RWPE2 (cell line): ENCODE results near the gene GRIFIN.

Experiments
- ATAC-seq: fragments of 200-7000 bp; cut with Tn5 transposase; 3 replicates; pipeline ENCODE4 v1.9.1; 2021; ENCODE audit warnings: low read depth
- DNase-seq: peaks from one replicate; pipeline ENCODE4 v3.0.0-alpha.2; 2020; ENCODE audit warnings: low spot score
- H3K27ac ChIP-seq: fragments of 450-650 bp; 2 replicates; pipeline ENCODE4 v1.5.1; 2017; ENCODE audit warnings: mild to moderate bottlenecking; ENCODE audit not compliant: poor library complexity, severe bottlenecking
- H3K27me3 ChIP-seq: fragments of 250-450 bp; sonication (Bioruptor Pico); 2 replicates; pipeline ENCODE4 v1.5.1; 2021; ENCODE audit warnings: mild to moderate bottlenecking, moderate library complexity; ENCODE audit not compliant: insufficient read depth, poor library complexity, severe bottlenecking
- H3K36me3 ChIP-seq: fragments of 250-450 bp; sonication (Bioruptor Pico); 2 replicates; pipeline ENCODE4 v1.5.1; 2020; ENCODE audit warnings: low read depth, mild to moderate bottlenecking, moderate library complexity
- H3K4me1 ChIP-seq: fragments of 250-450 bp; sonication (Bioruptor Pico); 2 replicates; pipeline ENCODE4 v1.5.1; 2021; ENCODE audit warnings: mild to moderate bottlenecking, moderate library complexity; ENCODE audit not compliant: insufficient read depth, poor library complexity, severe bottlenecking
- H3K4me3 ChIP-seq: fragments of 250-450 bp; sonication (Bioruptor Pico); 2 replicates; pipeline ENCODE4 v1.5.1; 2021; ENCODE audit warnings: mild to moderate bottlenecking, moderate library complexity; ENCODE audit not compliant: severe bottlenecking
- H3K9me3 ChIP-seq: fragments of 250-450 bp; sonication (Bioruptor Pico); 2 replicates; pipeline ENCODE4 v1.5.1; 2021; ENCODE audit warnings: mild to moderate bottlenecking, moderate library complexity; ENCODE audit not compliant: severe bottlenecking
- CTCF ChIP-seq: fragments of 450-650 bp; IDR thresholded peaks from one replicate; pipeline ENCODE4 v1.5.1; 2017; ENCODE audit warnings: mild to moderate bottlenecking, moderate library complexity; ENCODE audit not compliant: poor library complexity, severe bottlenecking

GRIFIN gene

GRCh38 chr7:2507208-2507916 lies 31.2 kb upstream of the GRIFIN start:
- DNase-seq, result no peak
- TF ChIP-seq CTCF, result no peak
- Histone ChIP-seq H3K4me1 (peaks cover 17% of the 10 kb centered on the region), H3K4me3 (no peak overlapping the region), H3K36me3 (no peaks in the 10 kb centered on the region), H3K27me3 (no peaks in the 10 kb centered on the region), H3K27ac (no peak overlapping the region), H3K9me3 (no peaks in the 10 kb centered on the region)
- no peak for ATAC-seq

- H3K27me3 ChIP-seq, result no peaks in the 10 kb centered on the region
Measured at GRCh38 chr7:2505401-2505800, 29.2 kb upstream of the GRIFIN start.

GRCh38 chr7:2504889-2505375 lies 28.7 kb upstream of the GRIFIN start:
- H3K4me3 ChIP-seq, result no peak overlapping the region
- DNase-seq (no peak), ATAC-seq (no peak)

More at GRCh38 chr7:2505401-2505800, 29.2 kb upstream of the GRIFIN start:
- Histone ChIP-seq H3K9me3 (no peaks in the 10 kb centered on the region), H3K4me1 (peaks cover 17% of the 10 kb centered on the region), H3K36me3 (no peaks in the 10 kb centered on the region), H3K27ac (no peak overlapping the region), H3K4me3 (no peak overlapping the region)
- ATAC-seq, result no peak
- no peak for TF ChIP-seq CTCF
- DNase-seq, result no peak

GRCh38 chr7:2504128-2504888 lies 28.1 kb upstream of the GRIFIN start:
- DNase-seq (no peak), ATAC-seq (no peak)
- Histone ChIP-seq H3K9me3 (no peaks in the 10 kb centered on the region), H3K36me3 (no peaks in the 10 kb centered on the region), H3K4me3 (no peak overlapping the region), H3K4me1 (peaks cover 8% of the 10 kb centered on the region), H3K27me3 (no peaks in the 10 kb centered on the region), H3K27ac (no peak overlapping the region)
- no peak for TF ChIP-seq CTCF

More at GRCh38 chr7:2504889-2505375, 28.7 kb upstream of the GRIFIN start:
- Histone ChIP-seq H3K27me3 (no peaks in the 10 kb centered on the region), H3K27ac (no peak overlapping the region), H3K36me3 (no peaks in the 10 kb centered on the region), H3K9me3 (no peaks in the 10 kb centered on the region), H3K4me1 (peaks cover 15% of the 10 kb centered on the region)
- TF ChIP-seq CTCF, result no peak
